ENCODE results near the gene MYO3B. TPM values are rescaled to one million over a fixed set of nuclear protein-coding genes. Genes with fewer than 3 reads are reported as not detected.

The MYO3B gene
- total RNA-seq, 1 experiment from 2014 or later, result 4.4 TPM

GRCh38 chr2:170264522-170264860 is 86.5 kb downstream of the MYO3B start:
- H3K4me2 ChIP-seq (ENCODE audit: low read depth, low read length, poor library complexity, severe bottlenecking), result no peak overlapping the region
- no peaks in the 10 kb centered on the region for H4K20me1 ChIP-seq (ENCODE audit: insufficient read depth, low read depth, low read length)
- no peak for DNase-seq
- no peaks in the 10 kb centered on the region for H3K36me3 ChIP-seq (ENCODE audit: insufficient read depth, low read length)
- H3K9ac ChIP-seq (ENCODE audit: low read length), result no peak overlapping the region
- no peaks in the 10 kb centered on the region for H3K79me2 ChIP-seq (ENCODE audit: low read length)
- H3K9me3 ChIP-seq (ENCODE audit: low read length), result no peaks in the 10 kb centered on the region; the same call in 1 of the 2 replicates
- no peaks in the 10 kb centered on the region for H3K27me3 ChIP-seq (ENCODE audit: low read length)
- H3K9me2 ChIP-seq (replicated peaks; ENCODE audit: insufficient read depth, low read length), result no peaks in the 10 kb centered on the region
- no peak overlapping the region for H3K27ac ChIP-seq (ENCODE audit: low read length)
- H2AFZ ChIP-seq (ENCODE audit: low read length), result no peak overlapping the region
- H3K4me3 ChIP-seq (ENCODE audit: low read length), result no peak overlapping the region
- no peaks in the 10 kb centered on the region for H3K4me1 ChIP-seq (ENCODE audit: low read length)

DNA sequence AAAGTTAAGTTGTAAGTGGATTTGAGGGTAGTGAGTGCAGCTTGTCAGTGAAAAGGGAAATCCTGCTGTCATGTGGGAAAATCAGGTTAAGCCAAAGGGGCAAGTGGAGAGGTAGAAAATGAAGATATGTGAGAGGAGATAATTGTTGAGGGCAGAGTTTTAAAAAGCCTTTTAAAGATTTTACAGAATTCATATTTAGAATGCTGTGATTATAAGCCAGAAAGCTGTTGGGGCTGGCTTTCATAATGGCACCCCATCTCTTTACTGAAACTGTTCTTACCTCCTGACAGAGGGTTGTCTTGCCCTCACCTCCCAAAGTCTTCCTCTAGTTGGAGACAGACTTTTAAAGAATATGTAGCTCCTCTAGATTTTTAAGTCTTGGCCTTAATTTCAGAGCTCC is 86.9 kb downstream of the MYO3B start:
- H4K20me1 ChIP-seq (ENCODE audit: insufficient read depth, low read depth, low read length), result no peaks in the 10 kb centered on the region
- no peaks in the 10 kb centered on the region for H3K79me2 ChIP-seq (ENCODE audit: low read length)
- H3K9me2 ChIP-seq (replicated peaks; ENCODE audit: insufficient read depth, low read length), result no peaks in the 10 kb centered on the region
- H3K36me3 ChIP-seq (ENCODE audit: insufficient read depth, low read length), result no peaks in the 10 kb centered on the region
- H3K27ac ChIP-seq (ENCODE audit: low read length), result no peak overlapping the region
- no peak overlapping the region for H2AFZ ChIP-seq (ENCODE audit: low read length)
- H3K4me2 ChIP-seq (ENCODE audit: low read depth, low read length, poor library complexity, severe bottlenecking), result no peak overlapping the region
- H3K4me1 ChIP-seq (ENCODE audit: low read length), result no peaks in the 10 kb centered on the region
- H3K27me3 ChIP-seq (ENCODE audit: low read length), result no peaks in the 10 kb centered on the region
- H3K9ac ChIP-seq (ENCODE audit: low read length), result no peak overlapping the region
- H3K9me3 ChIP-seq (ENCODE audit: low read length), result no peaks in the 10 kb centered on the region; the same call in 1 of the 2 replicates
- H3K4me3 ChIP-seq (ENCODE audit: low read length), result no peak overlapping the region
- no peak for DNase-seq

DNA sequence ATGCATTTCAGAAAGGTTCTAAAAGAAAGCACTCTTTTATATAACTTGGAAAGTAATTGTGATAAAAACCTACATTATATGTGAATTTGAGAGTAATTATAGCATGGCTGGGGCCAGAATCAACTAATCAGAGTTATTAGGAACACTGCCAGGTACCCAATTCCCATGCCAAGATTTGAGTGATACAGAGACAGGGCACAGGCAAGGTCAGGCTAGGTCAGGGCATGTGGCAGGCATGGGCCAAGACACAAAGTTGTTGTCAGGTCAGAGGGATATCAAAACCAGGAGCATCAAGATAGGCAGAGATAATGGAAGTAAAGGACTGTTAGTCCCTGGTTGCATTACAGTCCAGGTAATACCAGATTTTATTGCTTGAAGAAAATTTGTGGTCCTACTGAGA is 87.4 kb downstream of the MYO3B start:
- no peaks in the 10 kb centered on the region for H3K36me3 ChIP-seq (ENCODE audit: insufficient read depth, low read length)
- H2AFZ ChIP-seq (ENCODE audit: low read length), result no peak overlapping the region
- H3K9me3 ChIP-seq (ENCODE audit: low read length), result no peaks in the 10 kb centered on the region
- DNase-seq, result no peak
- no peaks in the 10 kb centered on the region for H3K79me2 ChIP-seq (ENCODE audit: low read length)
- no peaks in the 10 kb centered on the region for H3K9me2 ChIP-seq (replicated peaks; ENCODE audit: insufficient read depth, low read length)
- no peaks in the 10 kb centered on the region for H3K27me3 ChIP-seq (ENCODE audit: low read length)
- H3K27ac ChIP-seq (ENCODE audit: low read length), result no peak overlapping the region
- no peaks in the 10 kb centered on the region for H3K4me1 ChIP-seq (ENCODE audit: low read length)
- no peaks in the 10 kb centered on the region for H4K20me1 ChIP-seq (ENCODE audit: insufficient read depth, low read depth, low read length)
- no peak overlapping the region for H3K4me3 ChIP-seq (ENCODE audit: low read length)
- no peak overlapping the region for H3K4me2 ChIP-seq (ENCODE audit: low read depth, low read length, poor library complexity, severe bottlenecking)
- H3K9ac ChIP-seq (ENCODE audit: low read length), result no peak overlapping the region

GRCh38 chr2:170266358-170266757 is 88.4 kb downstream of the MYO3B start:
- H2AFZ ChIP-seq (ENCODE audit: low read length), result no peak overlapping the region
- H3K27me3 ChIP-seq (ENCODE audit: low read length), result no peaks in the 10 kb centered on the region
- H3K79me2 ChIP-seq (ENCODE audit: low read length), result no peaks in the 10 kb centered on the region
- no peak overlapping the region for H3K9ac ChIP-seq (ENCODE audit: low read length)
- no peak overlapping the region for H3K4me3 ChIP-seq (ENCODE audit: low read length)
- H3K27ac ChIP-seq (ENCODE audit: low read length), result no peak overlapping the region
- no peak overlapping the region for H3K4me2 ChIP-seq (ENCODE audit: low read depth, low read length, poor library complexity, severe bottlenecking)
- no peaks in the 10 kb centered on the region for H3K36me3 ChIP-seq (ENCODE audit: insufficient read depth, low read length)
- H3K9me3 ChIP-seq (ENCODE audit: low read length), result no peaks in the 10 kb centered on the region
- DNase-seq, result no peak
- H3K4me1 ChIP-seq (ENCODE audit: low read length), result no peaks in the 10 kb centered on the region
- H3K9me2 ChIP-seq (replicated peaks; ENCODE audit: insufficient read depth, low read length), result no peaks in the 10 kb centered on the region
- no peaks in the 10 kb centered on the region for H4K20me1 ChIP-seq (ENCODE audit: insufficient read depth, low read depth, low read length)

DNA sequence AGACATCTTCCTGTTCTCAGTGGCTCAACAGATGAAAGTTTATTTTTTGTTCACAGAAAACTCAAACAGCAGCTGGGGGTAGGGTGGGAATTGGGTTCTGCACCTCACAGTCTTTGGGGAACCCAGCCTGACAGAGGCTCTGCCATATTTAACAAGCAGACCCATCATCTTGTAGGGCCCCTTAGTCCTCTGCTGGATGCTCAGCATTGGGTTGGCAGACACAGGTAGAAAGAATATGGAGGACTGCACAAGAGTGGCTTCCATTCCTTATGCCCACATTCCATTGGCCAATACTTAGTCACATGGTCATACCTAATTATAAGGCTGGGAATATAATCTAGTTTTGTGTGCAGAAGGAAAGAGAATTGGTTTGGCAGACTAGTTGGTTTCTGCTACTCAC is 89.1 kb downstream of the MYO3B start:
- Histone ChIP-seq H2AFZ (ENCODE audit: low read length) (no peak overlapping the region), H4K20me1 (ENCODE audit: insufficient read depth, low read depth, low read length) (no peaks in the 10 kb centered on the region), H3K9me2 (replicated peaks; ENCODE audit: insufficient read depth, low read length) (no peaks in the 10 kb centered on the region), H3K27me3 (ENCODE audit: low read length) (no peaks in the 10 kb centered on the region), H3K79me2 (ENCODE audit: low read length) (no peaks in the 10 kb centered on the region), H3K9me3 (ENCODE audit: low read length) (no peaks in the 10 kb centered on the region), H3K27ac (ENCODE audit: low read length) (no peak overlapping the region), H3K4me2 (ENCODE audit: low read depth, low read length, poor library complexity, severe bottlenecking) (no peak overlapping the region), H3K36me3 (ENCODE audit: insufficient read depth, low read length) (no peaks in the 10 kb centered on the region), H3K9ac (ENCODE audit: low read length) (no peak overlapping the region), H3K4me3 (ENCODE audit: low read length) (no peak overlapping the region), H3K4me1 (ENCODE audit: low read length) (no peaks in the 10 kb centered on the region)
- DNase-seq, result no peak

GRCh38 chr2:170270278-170270864 is 92.4 kb downstream of the MYO3B start:
- no peak overlapping the region for H2AFZ ChIP-seq (ENCODE audit: low read length)
- H3K9ac ChIP-seq (ENCODE audit: low read length), result no peak overlapping the region

DNA sequence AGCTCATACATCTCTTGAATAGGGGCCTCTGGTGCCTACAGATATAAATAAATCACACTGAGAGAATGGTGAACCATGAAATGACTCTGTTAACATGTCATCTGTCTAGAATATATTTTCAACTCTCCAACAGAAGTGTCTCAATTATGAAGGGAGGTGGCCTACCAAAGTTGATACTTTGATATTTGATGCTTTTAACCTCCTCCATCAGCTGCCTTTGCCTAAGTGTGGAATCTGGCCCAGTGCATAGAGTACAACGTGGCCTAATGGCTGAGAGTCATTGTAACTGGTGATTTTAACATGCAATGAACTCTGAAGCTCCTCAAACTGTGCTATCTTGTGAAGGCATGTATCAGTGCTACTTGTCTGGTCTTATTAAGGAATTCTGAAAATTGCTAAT is 93.4 kb downstream of the MYO3B start:
- Histone ChIP-seq H3K27ac (ENCODE audit: low read length) (no peak overlapping the region), H3K9ac (ENCODE audit: low read length) (no peak overlapping the region), H3K27me3 (ENCODE audit: low read length) (no peaks in the 10 kb centered on the region), H3K4me1 (ENCODE audit: low read length) (no peaks in the 10 kb centered on the region), H4K20me1 (ENCODE audit: insufficient read depth, low read depth, low read length) (no peaks in the 10 kb centered on the region), H3K36me3 (ENCODE audit: insufficient read depth, low read length) (no peaks in the 10 kb centered on the region), H3K9me3 (ENCODE audit: low read length) (no peaks in the 10 kb centered on the region), H3K9me2 (replicated peaks; ENCODE audit: insufficient read depth, low read length) (no peaks in the 10 kb centered on the region), H3K4me3 (ENCODE audit: low read length) (no peak overlapping the region), H3K79me2 (ENCODE audit: low read length) (no peaks in the 10 kb centered on the region), H2AFZ (ENCODE audit: low read length) (no peak overlapping the region), H3K4me2 (ENCODE audit: low read depth, low read length, poor library complexity, severe bottlenecking) (no peak overlapping the region)
- DNase-seq, result no peak

More at GRCh38 chr2:170270278-170270864, 92.4 kb downstream of the MYO3B start:
- H3K36me3 ChIP-seq (ENCODE audit: insufficient read depth, low read length), result no peaks in the 10 kb centered on the region
- no peak overlapping the region for H3K4me2 ChIP-seq (ENCODE audit: low read depth, low read length, poor library complexity, severe bottlenecking)
- no peaks in the 10 kb centered on the region for H3K27me3 ChIP-seq (ENCODE audit: low read length)
- no peak overlapping the region for H3K27ac ChIP-seq (ENCODE audit: low read length)
- H3K79me2 ChIP-seq (ENCODE audit: low read length), result no peaks in the 10 kb centered on the region
- no peaks in the 10 kb centered on the region for H3K9me2 ChIP-seq (replicated peaks; ENCODE audit: insufficient read depth, low read length)
- no peaks in the 10 kb centered on the region for H4K20me1 ChIP-seq (ENCODE audit: insufficient read depth, low read depth, low read length)
- no peaks in the 10 kb centered on the region for H3K4me1 ChIP-seq (ENCODE audit: low read length)
- H3K4me3 ChIP-seq (ENCODE audit: low read length), result no peak overlapping the region
- no peaks in the 10 kb centered on the region for H3K9me3 ChIP-seq (ENCODE audit: low read length)
- no peak for DNase-seq

DNA sequence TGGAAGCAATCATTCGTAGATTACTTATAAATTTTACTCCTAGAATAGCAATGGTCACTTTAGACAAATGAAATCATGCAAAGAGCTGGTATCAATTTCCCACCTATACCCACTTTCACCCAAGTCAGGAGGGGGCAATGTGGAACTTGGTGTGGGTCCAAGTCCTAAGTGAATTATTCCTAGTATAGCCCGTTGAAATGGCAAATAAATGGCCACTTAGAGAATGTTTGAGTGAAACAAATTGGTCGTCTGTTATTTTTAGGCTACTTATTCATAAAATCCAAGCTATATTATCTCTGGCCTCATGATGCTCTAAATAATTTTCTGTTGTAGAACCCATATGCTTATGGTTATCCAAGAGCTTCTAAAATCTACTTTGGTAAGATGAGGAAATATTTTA is 98.1 kb downstream of the MYO3B start:
- H3K36me3 ChIP-seq (ENCODE audit: insufficient read depth, low read length), result no peaks in the 10 kb centered on the region
- no peak for DNase-seq
- no peaks in the 10 kb centered on the region for H3K79me2 ChIP-seq (ENCODE audit: low read length)
- H3K27me3 ChIP-seq (ENCODE audit: low read length), result no peaks in the 10 kb centered on the region
- no peak overlapping the region for H3K4me2 ChIP-seq (ENCODE audit: low read depth, low read length, poor library complexity, severe bottlenecking)
- no peaks in the 10 kb centered on the region for H3K9me2 ChIP-seq (replicated peaks; ENCODE audit: insufficient read depth, low read length)
- no peak overlapping the region for H2AFZ ChIP-seq (ENCODE audit: low read length)
- H3K4me1 ChIP-seq (ENCODE audit: low read length), result no peaks in the 10 kb centered on the region
- no peak overlapping the region for H3K9ac ChIP-seq (ENCODE audit: low read length)
- H3K27ac ChIP-seq (ENCODE audit: low read length), result no peak overlapping the region
- H3K4me3 ChIP-seq (ENCODE audit: low read length), result no peak overlapping the region
- H4K20me1 ChIP-seq (ENCODE audit: insufficient read depth, low read depth, low read length), result no peaks in the 10 kb centered on the region
- no peaks in the 10 kb centered on the region for H3K9me3 ChIP-seq (ENCODE audit: low read length)

Data from Karpas-422 (cell line).